Progenitor cell of endocrine pancreas (in vitro differentiated cells): ENCODE measurements around the gene DOK5. TPM values are rescaled to one million over a fixed set of nuclear protein-coding genes. Genes with fewer than 3 reads are reported as not detected.

ENCODE experiments used
- DNase-seq: peaks from one replicate; pipeline ENCODE4 v3.0.0; 2021; ENCODE audit warnings: low spot score; ENCODE audit not compliant: unreplicated experiment
- H3K27ac Mint-ChIP-seq: 2 replicates; pipeline ENCODE4 v1.8.0; 2021; ENCODE audit warnings: mild to moderate bottlenecking, moderate library complexity, mixed read lengths
- H3K27me3 Mint-ChIP-seq: 2 replicates; pipeline ENCODE4 v1.8.0; 2021; ENCODE audit warnings: mixed read lengths
- H3K36me3 Mint-ChIP-seq: 2 replicates; pipeline ENCODE4 v1.8.0; 2022; ENCODE audit warnings: mixed read lengths; ENCODE audit not compliant: insufficient read depth
- H3K4me1 Mint-ChIP-seq: 2 replicates; pipeline ENCODE4 v1.8.0; 2021; ENCODE audit warnings: low read depth, mixed read lengths
- H3K4me3 Mint-ChIP-seq: 2 replicates; pipeline ENCODE4 v1.8.0; 2021; ENCODE audit warnings: low read depth, mild to moderate bottlenecking, moderate library complexity, mixed read lengths
- H3K9me3 Mint-ChIP-seq: 2 replicates; pipeline ENCODE4 v1.8.0; 2021; ENCODE audit warnings: low read depth, mixed read lengths
- CTCF ChIP-seq: fragments of 200-600 bp; sonication (generic); IDR thresholded peaks from one replicate; pipeline ENCODE4 v1.5.0; 2021; ENCODE audit warnings: antibody characterized with exemption, mild to moderate bottlenecking; ENCODE audit not compliant: unreplicated experiment
- total RNA-seq: library from RNA; stranded (reverse); gene quantifications from 2 replicates; pipeline ENCODE4 v1.2.1, GENCODE V29; 2021

The DOK5 gene
- total RNA-seq, 1 donor from 2014 or later = 0.24 TPM

DNA sequence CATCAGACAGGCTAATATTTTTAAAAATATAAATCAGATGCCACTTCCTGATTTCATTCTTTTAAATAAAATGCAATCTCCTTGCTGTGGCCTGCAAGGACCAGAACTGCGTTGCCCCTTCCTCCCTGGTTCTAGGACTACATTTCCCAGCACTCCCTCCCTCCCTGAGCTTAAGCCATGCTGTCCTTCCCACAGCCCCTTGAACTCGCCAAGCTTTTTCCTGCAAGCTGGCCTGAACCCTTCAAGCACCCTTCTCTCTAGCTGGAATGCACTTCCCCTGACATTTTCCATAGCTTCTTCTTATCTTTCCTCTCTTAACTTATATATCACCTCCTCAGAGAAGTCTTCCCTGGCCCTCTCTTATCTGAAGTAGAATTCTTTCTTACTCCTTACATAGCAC lies 6.1 kb upstream of the DOK5 start:
- Mint-ChIP-seq H3K4me1 (no peaks in the 10 kb centered on the region), H3K4me3 (no peak overlapping the region), H3K36me3 (no peaks in the 10 kb centered on the region), H3K27me3 (peaks cover 20% of the 10 kb centered on the region), H3K9me3 (no peaks in the 10 kb centered on the region), H3K27ac (no peak overlapping the region)
- no peak for TF ChIP-seq CTCF
- no peak for DNase-seq

DNA sequence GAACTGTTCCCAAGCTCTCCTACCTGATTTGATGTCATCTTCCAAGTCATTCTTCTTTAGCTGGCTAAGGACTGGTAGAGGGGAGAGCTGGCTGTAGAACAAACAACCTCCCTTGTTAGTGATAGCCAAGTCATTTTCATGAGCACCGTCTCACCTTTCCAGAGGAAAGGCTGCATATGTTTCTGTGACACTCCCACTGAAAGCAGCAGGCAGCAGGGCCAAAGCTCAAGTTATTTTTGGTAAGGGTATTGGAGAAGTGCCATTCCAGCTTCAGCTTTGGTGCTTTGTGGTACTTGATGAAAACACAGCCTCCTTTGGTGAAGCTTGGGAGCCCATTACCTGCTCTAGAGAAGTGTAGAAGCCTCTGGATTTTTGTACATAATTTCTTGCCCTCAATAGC lies 5.4 kb upstream of the DOK5 start:
- no peak overlapping the region for H3K27ac Mint-ChIP-seq
- no peaks in the 10 kb centered on the region for H3K4me1 Mint-ChIP-seq
- H3K27me3 Mint-ChIP-seq = peaks cover 27% of the 10 kb centered on the region
- H3K36me3 Mint-ChIP-seq = no peaks in the 10 kb centered on the region
- TF ChIP-seq CTCF = no peak
- H3K9me3 Mint-ChIP-seq = no peaks in the 10 kb centered on the region
- DNase-seq = no peak
- no peak overlapping the region for H3K4me3 Mint-ChIP-seq

DNA sequence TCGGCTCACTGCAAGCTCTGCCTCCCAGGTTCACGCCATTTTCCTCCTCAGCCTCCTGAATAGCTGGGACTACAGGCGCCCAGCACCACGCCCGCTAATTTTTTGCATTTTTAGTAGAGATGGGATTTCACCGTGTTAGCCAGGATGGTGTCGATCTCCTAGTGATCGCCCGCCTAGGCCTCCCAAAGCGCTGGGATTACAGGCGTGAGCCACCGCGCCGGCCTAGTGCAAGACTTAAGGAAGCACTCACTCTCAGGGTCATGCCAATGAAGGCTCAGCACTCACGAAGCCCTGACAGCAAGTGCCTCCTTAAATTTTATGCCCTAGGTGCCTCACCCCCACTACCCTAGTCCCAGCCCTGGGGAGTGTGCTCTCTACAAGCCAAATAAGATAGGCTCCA lies 4.7 kb upstream of the DOK5 start:
- Mint-ChIP-seq H3K27me3 (peaks cover 29% of the 10 kb centered on the region), H3K4me3 (no peak overlapping the region), H3K9me3 (no peaks in the 10 kb centered on the region), H3K36me3 (no peaks in the 10 kb centered on the region), H3K4me1 (peaks cover under 1% of the 10 kb centered on the region), H3K27ac (no peak overlapping the region)
- no peak for TF ChIP-seq CTCF
- no peak for DNase-seq

DNA sequence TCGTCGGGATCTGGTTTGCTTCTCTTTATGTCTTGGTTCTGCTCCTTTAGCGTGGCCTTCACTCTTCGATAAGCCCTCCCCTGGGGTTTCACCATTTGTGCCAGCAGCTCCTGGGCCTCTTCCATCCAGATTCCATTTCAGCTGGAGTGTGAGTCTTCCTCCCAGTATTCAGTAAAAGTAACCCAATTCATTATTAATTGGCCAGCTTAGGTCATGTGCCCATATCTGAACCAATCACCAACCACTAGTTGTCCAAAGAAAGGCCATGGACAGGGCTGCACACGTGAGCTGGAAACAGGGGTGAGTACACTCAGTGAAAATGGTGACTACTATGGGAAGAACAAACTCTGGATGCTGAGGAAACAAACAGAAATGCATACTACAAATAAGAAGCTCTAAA lies 2.8 kb upstream of the DOK5 start:
- Mint-ChIP-seq H3K4me3 (no peak overlapping the region), H3K9me3 (no peaks in the 10 kb centered on the region), H3K27ac (no peak overlapping the region), H3K27me3 (peaks cover 45% of the 10 kb centered on the region), H3K36me3 (no peaks in the 10 kb centered on the region), H3K4me1 (peaks cover 7% of the 10 kb centered on the region)
- DNase-seq = no peak
- TF ChIP-seq CTCF = no peak

DNA sequence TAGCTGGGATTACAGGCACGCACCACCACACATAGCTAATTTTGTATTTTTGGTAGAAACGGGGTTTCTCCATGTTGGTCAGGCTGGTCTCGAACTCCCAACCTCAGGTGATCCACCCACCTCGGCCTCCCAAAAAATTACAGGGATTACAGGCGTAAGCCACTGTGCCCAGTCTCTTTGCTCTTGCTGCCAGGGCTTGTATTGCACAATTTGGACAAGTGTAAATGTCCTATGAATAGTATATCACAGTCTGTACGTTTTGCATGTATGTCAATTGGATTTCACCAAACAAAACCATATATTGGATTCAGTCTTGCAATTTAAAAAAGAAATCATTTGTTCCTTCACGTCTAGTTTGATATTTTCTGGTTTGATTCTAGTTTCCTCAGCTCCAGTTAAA lies 2.1 kb upstream of the DOK5 start:
- H3K27me3 Mint-ChIP-seq = peaks cover 51% of the 10 kb centered on the region
- H3K4me3 Mint-ChIP-seq = no peak overlapping the region
- no peak for TF ChIP-seq CTCF
- H3K9me3 Mint-ChIP-seq = no peaks in the 10 kb centered on the region
- no peak for DNase-seq
- H3K27ac Mint-ChIP-seq = no peak overlapping the region
- peaks cover 7% of the 10 kb centered on the region for H3K4me1 Mint-ChIP-seq
- no peaks in the 10 kb centered on the region for H3K36me3 Mint-ChIP-seq
